Daoy (cell line): ENCODE measurements around the gene PLOD2. TPM values are rescaled to one million over a fixed set of nuclear protein-coding genes. Genes with fewer than 3 reads are reported as not detected.

Source experiments
- DNase-seq: peaks from one replicate; pipeline ENCODE4 v3.0.0-alpha.2; 2015; ENCODE audit warnings: low read depth
- total RNA-seq: library from RNA; depleted of rRNA; stranded (reverse); fragments of >200 nt; shearing (Covaris generic); gene quantifications from 2 replicates; pipeline ENCODE4 v1.2.3, GENCODE V29; 2014; rRNA removed

Gene PLOD2
- total RNA-seq, 1 experiment from 2014 or later: 80.5 TPM

DNA sequence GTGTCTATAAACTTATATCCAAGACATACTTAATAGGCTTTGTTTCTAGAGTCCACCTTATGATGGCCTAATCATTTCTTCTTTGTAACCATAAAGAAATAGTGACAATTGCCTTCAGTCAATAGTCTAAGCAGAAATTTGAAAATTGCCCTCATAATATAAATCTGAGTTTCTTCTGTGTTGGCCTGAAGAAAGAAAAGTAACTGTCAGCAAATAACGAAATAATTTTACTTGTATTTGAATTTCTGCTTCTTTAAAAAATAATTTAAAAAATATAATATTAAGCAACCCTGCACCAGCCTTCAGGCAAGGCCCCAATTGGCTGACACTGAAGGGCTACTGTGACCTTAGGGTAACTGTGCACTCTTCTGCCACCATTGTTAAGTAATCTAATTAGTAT, 113.5 kb downstream of the PLOD2 start:
- DNase-seq: no peak

DNA sequence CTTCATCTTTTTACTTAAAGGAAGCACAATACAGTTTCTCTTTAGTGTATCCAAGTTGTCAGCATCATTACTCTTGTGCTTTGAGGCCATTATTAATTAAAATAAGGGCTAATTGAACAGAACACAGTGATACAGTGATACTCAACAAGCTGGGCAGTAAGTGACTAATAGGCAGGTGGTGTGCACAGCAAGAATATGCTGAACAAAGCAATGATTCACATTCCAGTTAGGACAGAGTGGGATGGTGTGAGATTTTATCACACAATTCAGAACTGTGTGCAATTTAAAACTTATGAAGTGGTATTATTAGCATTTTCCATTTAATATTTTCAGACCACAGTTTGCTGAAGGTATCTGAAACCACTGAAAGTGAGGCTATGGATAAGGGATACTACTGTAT, 116.9 kb downstream of the PLOD2 start:
- DNase-seq: no peak

- DNase-seq: no peak
These were observed 120.4 kb downstream of the PLOD2 start for GRCh38 chr3:146040630-146041029.

DNA sequence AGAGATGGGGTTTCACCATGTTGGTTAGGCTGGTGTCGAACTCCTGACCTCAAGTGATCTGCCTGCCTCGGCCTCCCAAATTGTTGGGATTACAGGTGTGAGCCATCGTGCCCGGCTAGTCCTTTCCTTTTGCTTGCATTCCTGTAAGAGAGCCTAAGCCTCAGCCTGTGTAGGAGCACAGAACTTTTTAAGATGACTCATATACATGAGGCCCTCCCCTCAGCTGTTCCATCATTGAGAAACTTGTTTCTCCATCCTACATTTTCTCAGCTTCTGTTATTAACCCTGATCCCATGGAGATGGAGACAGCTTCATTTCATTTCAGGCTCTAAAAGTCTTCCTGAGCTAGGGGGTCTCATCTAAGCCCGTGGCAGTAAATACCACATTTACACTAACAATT, 123.3 kb downstream of the PLOD2 start:
- DNase-seq: no peak

- DNase-seq: no peak
These were observed 124.7 kb downstream of the PLOD2 start for GRCh38 chr3:146036281-146036680.

DNA sequence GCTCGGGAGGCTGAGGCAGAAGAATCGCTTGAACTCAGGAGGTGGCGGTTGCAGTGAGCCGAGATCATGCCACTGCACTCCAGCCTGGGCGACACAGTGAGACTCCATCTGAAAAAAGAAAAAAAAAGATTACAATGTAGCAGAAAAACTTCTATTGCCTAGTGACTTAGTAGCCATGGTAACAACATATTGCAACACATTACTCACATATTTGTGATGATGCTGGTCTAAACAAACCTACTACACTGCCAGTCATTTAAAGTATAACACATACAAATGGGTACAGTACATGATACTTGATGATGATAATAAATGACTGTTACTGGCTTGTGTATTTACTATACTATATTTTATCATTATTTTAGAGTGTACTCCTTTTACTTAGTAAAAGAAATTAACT, 125.6 kb downstream of the PLOD2 start:
- DNase-seq: no peak

DNA sequence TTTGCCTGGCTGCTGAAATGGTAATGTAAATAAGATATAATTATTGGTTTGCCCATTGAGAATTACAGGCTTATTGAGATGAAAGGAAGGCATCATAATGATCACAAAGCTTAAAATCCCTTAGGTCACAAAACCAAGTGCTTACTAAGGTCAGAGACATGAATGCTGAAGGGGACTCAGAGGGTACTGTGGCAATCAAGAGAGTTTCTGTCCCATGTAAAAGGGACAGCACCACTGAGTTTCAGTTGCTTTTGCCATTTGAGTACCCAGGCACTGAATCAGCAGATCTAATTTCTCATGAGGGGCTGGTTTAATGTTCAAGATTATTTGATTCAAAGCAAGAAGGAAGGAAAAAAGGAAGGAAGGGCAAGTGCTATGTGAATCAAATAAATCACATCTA, 127.0 kb downstream of the PLOD2 start:
- no peak for DNase-seq

DNA sequence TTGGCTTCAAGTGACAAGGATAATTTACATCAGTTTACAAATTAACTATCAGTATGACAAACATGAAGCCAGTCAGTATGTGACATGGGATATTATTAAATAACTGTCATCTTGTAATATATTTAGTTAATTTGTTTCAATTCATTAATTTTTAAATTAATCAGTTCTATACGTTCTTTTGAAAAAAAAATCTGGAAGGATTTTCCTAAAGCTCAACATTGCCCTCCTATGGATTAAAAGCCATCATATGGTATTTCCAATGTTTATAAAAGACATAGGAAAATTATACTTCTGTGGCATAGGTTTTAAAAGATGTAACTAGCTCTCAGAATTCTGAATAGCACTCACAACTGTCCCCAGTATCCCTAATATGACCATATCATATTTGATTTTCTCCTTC, 134.4 kb downstream of the PLOD2 start:
- no peak for DNase-seq

- DNase-seq: no peak
These were observed 136.7 kb downstream of the PLOD2 start for GRCh38 chr3:146024260-146024659.

- DNase-seq: no peak
These were observed 140.0 kb downstream of the PLOD2 start for GRCh38 chr3:146020969-146021368.

DNA sequence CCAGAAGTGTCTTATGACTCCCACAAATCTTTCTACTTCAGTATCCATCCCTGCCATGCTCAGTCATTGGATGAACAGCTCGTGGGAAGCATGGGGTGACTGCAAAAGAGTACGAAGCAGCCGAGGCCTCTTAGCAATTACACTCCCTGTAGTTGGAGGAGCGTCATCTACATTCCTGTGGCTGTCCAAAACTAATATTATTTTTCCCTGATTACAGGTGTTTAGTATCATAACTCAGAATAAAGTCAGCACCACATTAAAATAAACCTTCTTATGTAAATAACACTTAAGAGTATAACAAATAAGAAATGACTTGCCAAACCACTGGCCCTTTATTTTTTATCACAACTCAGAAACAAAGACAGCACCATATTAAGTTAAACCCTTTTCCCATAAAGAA, 141.5 kb downstream of the PLOD2 start:
- DNase-seq: peak; percentile 6

Other genes with a start within 250 kb of the PLOD2 start
- gene PLSCR4, start 89.9 kb upstream of the PLOD2 start, total RNA-seq: 1.6 and 2.1 TPM in 2 replicates